Measurements from ENCODE around the gene ZBED2.

Gene ZBED2

GRCh38 chr3:111605493-111605892 is 10.3 kb upstream of the ZBED2 start:
- Histone ChIP-seq H3K27ac (ENCODE audit: insufficient read depth in 1 of 2, low read depth in 1 of 2, low read length in 2 of 2, poor library complexity in 1 of 2, severe bottlenecking in 2 of 2) (no peak overlapping the region), H3K9me3 (ENCODE audit: control extremely low read depth in 1 of 5, control insufficient read depth in 4 of 5, insufficient read depth in 2 of 5, low read depth in 1 of 5, low read length in 4 of 5) (no peaks in the 10 kb centered on the region), H3K36me3 (ENCODE audit: control insufficient read depth in 4 of 4, insufficient read depth in 4 of 4, low read length in 3 of 4) (no peaks in the 10 kb centered on the region), H3K4me1 (ENCODE audit: control extremely low read depth in 1 of 4, control insufficient read depth in 4 of 4, insufficient read depth in 4 of 4, low read length in 3 of 4) (peaks cover 0 to 12% (median 3%) of the 10 kb centered on the region in 4 experiments), H3K4me3 (ENCODE audit: control insufficient read depth in 1 of 7, extremely low read depth in 1 of 7, insufficient read depth in 4 of 7, low read depth in 2 of 7, low read length in 6 of 7) (no peak overlapping the region), H3K27me3 (replicated peaks in 2 of 5; ENCODE audit: control insufficient read depth in 4 of 5, insufficient read depth in 5 of 5, low read length in 4 of 5) (no peaks in the 10 kb centered on the region)
- DNase-seq, result no peak
- CTCF ChIA-PET, result interaction anchor here (0.6 kb wide), 1 partner anchor 316 kb away, joined by 3 read pairs; no protein-coding TSS in a partner anchor
- no CpG with 5 or more reads among the region's 2 CpGs for WGBS (ENCODE audit: insufficient coverage)
- POLR2A ChIA-PET, result interaction anchor here (0.7 kb wide), 1 partner anchor 14 kb away, joined by 4 read pairs; no protein-coding TSS in a partner anchor

DNA sequence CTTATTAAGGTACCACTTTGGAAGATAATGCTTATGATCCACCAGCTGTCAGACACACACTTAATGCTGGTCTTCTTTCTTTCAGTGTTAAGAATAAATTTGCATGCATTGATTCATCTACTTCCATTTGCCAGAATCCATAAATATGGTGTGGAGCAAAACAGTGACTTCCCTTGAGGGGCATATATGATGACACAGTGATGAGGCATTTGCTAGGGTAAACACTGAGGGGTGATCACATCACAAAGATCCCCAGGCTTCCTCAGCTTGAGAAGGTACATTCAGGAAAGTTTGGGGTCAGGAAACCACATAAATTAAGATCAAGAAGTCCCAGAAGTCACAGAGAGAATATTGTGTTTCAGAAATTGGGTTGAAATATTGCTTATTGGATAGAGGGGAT is 9.9 kb upstream of the ZBED2 start:
- POLR2A ChIA-PET, result interaction anchor here (0.7 kb wide), 1 partner anchor 14 kb away, joined by 4 read pairs; no protein-coding TSS in a partner anchor
- CTCF ChIA-PET, result interaction anchor here (1.5 kb wide), 1 partner anchor 10 kb away, joined by 4 read pairs; the partner anchor contains the start of gene ZBED2
- H3K9me3 ChIP-seq (ENCODE audit: control extremely low read depth in 1 of 5, control insufficient read depth in 4 of 5, insufficient read depth in 2 of 5, low read depth in 1 of 5, low read length in 4 of 5), result no peaks in the 10 kb centered on the region
- DNase-seq, result no peak
- no peaks in the 10 kb centered on the region for H3K36me3 ChIP-seq (ENCODE audit: control insufficient read depth in 4 of 4, insufficient read depth in 4 of 4, low read length in 3 of 4)
- H3K4me3 ChIP-seq (ENCODE audit: control insufficient read depth in 1 of 7, extremely low read depth in 1 of 7, insufficient read depth in 4 of 7, low read depth in 2 of 7, low read length in 6 of 7), result no peak overlapping the region
- H3K4me1 ChIP-seq (ENCODE audit: control extremely low read depth in 1 of 4, control insufficient read depth in 4 of 4, insufficient read depth in 4 of 4, low read length in 3 of 4), result peaks cover 0 to 7% (median 2%) of the 10 kb centered on the region in 4 experiments
- no peaks in the 10 kb centered on the region for H3K27me3 ChIP-seq (replicated peaks in 2 of 5; ENCODE audit: control insufficient read depth in 4 of 5, insufficient read depth in 5 of 5, low read length in 4 of 5)
- H3K27ac ChIP-seq (ENCODE audit: insufficient read depth in 1 of 2, low read depth in 1 of 2, low read length in 2 of 2, poor library complexity in 1 of 2, severe bottlenecking in 2 of 2), result no peak overlapping the region

GRCh38 chr3:111604119-111604518 is 9.0 kb upstream of the ZBED2 start:
- H3K27ac ChIP-seq (ENCODE audit: insufficient read depth in 1 of 2, low read depth in 1 of 2, low read length in 2 of 2, poor library complexity in 1 of 2, severe bottlenecking in 2 of 2), result no peak overlapping the region
- no peak overlapping the region for H3K4me3 ChIP-seq (ENCODE audit: control insufficient read depth in 1 of 7, extremely low read depth in 1 of 7, insufficient read depth in 4 of 7, low read depth in 2 of 7, low read length in 6 of 7)
- H3K4me1 ChIP-seq (ENCODE audit: control extremely low read depth in 1 of 4, control insufficient read depth in 4 of 4, insufficient read depth in 4 of 4, low read length in 3 of 4), result peaks cover 0 to 2% (median 0%) of the 10 kb centered on the region in 4 experiments
- no peaks in the 10 kb centered on the region for H3K36me3 ChIP-seq (ENCODE audit: control insufficient read depth in 4 of 4, insufficient read depth in 4 of 4, low read length in 3 of 4)
- WGBS (ENCODE audit: insufficient coverage), result 77% methylated on average over 2 of the region's 2 CpGs
- POLR2A ChIA-PET, result no interaction called here
- no peak for DNase-seq
- CTCF ChIA-PET, result interaction anchor here (1.5 kb wide), 1 partner anchor 9 kb away, joined by 4 read pairs; the partner anchor contains the start of gene ZBED2
- H3K9me3 ChIP-seq (ENCODE audit: control extremely low read depth in 1 of 5, control insufficient read depth in 4 of 5, insufficient read depth in 2 of 5, low read depth in 1 of 5, low read length in 4 of 5), result no peaks in the 10 kb centered on the region
- no peaks in the 10 kb centered on the region for H3K27me3 ChIP-seq (replicated peaks in 2 of 5; ENCODE audit: control insufficient read depth in 4 of 5, insufficient read depth in 5 of 5, low read length in 4 of 5)

GRCh38 chr3:111603679-111604078 is 8.5 kb upstream of the ZBED2 start:
- Histone ChIP-seq H3K4me1 (ENCODE audit: control extremely low read depth in 1 of 4, control insufficient read depth in 4 of 4, insufficient read depth in 4 of 4, low read length in 3 of 4) (peaks cover 0 to 2% (median 0%) of the 10 kb centered on the region in 4 experiments), H3K27ac (ENCODE audit: insufficient read depth in 1 of 2, low read depth in 1 of 2, low read length in 2 of 2, poor library complexity in 1 of 2, severe bottlenecking in 2 of 2) (no peak overlapping the region), H3K4me3 (ENCODE audit: control insufficient read depth in 1 of 7, extremely low read depth in 1 of 7, insufficient read depth in 4 of 7, low read depth in 2 of 7, low read length in 6 of 7) (no peak overlapping the region), H3K9me3 (ENCODE audit: control extremely low read depth in 1 of 5, control insufficient read depth in 4 of 5, insufficient read depth in 2 of 5, low read depth in 1 of 5, low read length in 4 of 5) (no peaks in the 10 kb centered on the region), H3K27me3 (replicated peaks in 2 of 5; ENCODE audit: control insufficient read depth in 4 of 5, insufficient read depth in 5 of 5, low read length in 4 of 5) (no peaks in the 10 kb centered on the region), H3K36me3 (ENCODE audit: control insufficient read depth in 4 of 4, insufficient read depth in 4 of 4, low read length in 3 of 4) (no peaks in the 10 kb centered on the region)
- no CpG with 5 or more reads among the region's 1 CpG for WGBS (ENCODE audit: insufficient coverage)
- POLR2A ChIA-PET, result no interaction called here
- CTCF ChIA-PET, result interaction anchor here (1.5 kb wide), 1 partner anchor 9 kb away, joined by 4 read pairs; the partner anchor contains the start of gene ZBED2
- DNase-seq, result no peak

- ChIA-PET CTCF (no interaction called here), POLR2A (no interaction called here)
- DNase-seq, result no peak
- Histone ChIP-seq H3K4me3 (ENCODE audit: control insufficient read depth in 1 of 7, extremely low read depth in 1 of 7, insufficient read depth in 4 of 7, low read depth in 2 of 7, low read length in 6 of 7) (no peak overlapping the region), H3K9me3 (ENCODE audit: control extremely low read depth in 1 of 5, control insufficient read depth in 4 of 5, insufficient read depth in 2 of 5, low read depth in 1 of 5, low read length in 4 of 5) (no peaks in the 10 kb centered on the region), H3K27me3 (replicated peaks in 2 of 5; ENCODE audit: control insufficient read depth in 4 of 5, insufficient read depth in 5 of 5, low read length in 4 of 5) (no peaks in the 10 kb centered on the region), H3K4me1 (ENCODE audit: control extremely low read depth in 1 of 4, control insufficient read depth in 4 of 4, insufficient read depth in 4 of 4, low read length in 3 of 4) (no peaks in the 10 kb centered on the region), H3K36me3 (ENCODE audit: control insufficient read depth in 4 of 4, insufficient read depth in 4 of 4, low read length in 3 of 4) (no peaks in the 10 kb centered on the region), H3K27ac (ENCODE audit: insufficient read depth in 1 of 2, low read depth in 1 of 2, low read length in 2 of 2, poor library complexity in 1 of 2, severe bottlenecking in 2 of 2) (no peak overlapping the region)
- WGBS (ENCODE audit: insufficient coverage), result no CpG with 5 or more reads among the region's 4 CpGs
Observed at GRCh38 chr3:111601810-111602209, 6.7 kb upstream of the ZBED2 start.

DNA sequence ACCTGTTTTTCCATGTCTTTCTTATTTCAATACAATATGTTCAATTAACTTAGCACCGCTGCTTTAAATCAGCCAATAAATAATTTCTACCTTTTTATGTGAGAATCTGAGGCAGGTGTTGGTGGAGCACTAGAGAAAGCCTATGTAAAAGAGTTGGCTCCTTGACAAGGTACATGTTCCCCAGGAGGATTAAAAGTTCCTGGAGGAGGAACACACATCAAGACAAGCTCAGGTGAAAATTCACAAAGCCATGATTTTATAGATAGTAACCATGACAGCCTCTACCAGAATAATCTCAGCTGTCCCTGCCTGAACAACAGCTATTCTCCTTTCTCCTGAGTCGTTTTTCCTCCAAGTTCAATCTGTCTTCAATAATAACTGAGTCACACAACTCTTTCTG is 3.4 kb upstream of the ZBED2 start:
- ChIA-PET CTCF (interaction anchor here (1.0 kb wide), 1 partner anchor 20 kb away, joined by 3 read pairs; no protein-coding TSS in a partner anchor), POLR2A (no interaction called here)
- Histone ChIP-seq H3K9me3 (ENCODE audit: control extremely low read depth in 1 of 5, control insufficient read depth in 4 of 5, insufficient read depth in 2 of 5, low read depth in 1 of 5, low read length in 4 of 5) (no peaks in the 10 kb centered on the region), H3K27me3 (replicated peaks in 2 of 5; ENCODE audit: control insufficient read depth in 4 of 5, insufficient read depth in 5 of 5, low read length in 4 of 5) (no peaks in the 10 kb centered on the region), H3K27ac (ENCODE audit: insufficient read depth in 1 of 2, low read depth in 1 of 2, low read length in 2 of 2, poor library complexity in 1 of 2, severe bottlenecking in 2 of 2) (no peak overlapping the region), H3K4me1 (ENCODE audit: control extremely low read depth in 1 of 4, control insufficient read depth in 4 of 4, insufficient read depth in 4 of 4, low read length in 3 of 4) (peaks cover 0 to 4% (median 0%) of the 10 kb centered on the region in 4 experiments), H3K36me3 (ENCODE audit: control insufficient read depth in 4 of 4, insufficient read depth in 4 of 4, low read length in 3 of 4) (no peaks in the 10 kb centered on the region), H3K4me3 (ENCODE audit: control insufficient read depth in 1 of 7, extremely low read depth in 1 of 7, insufficient read depth in 4 of 7, low read depth in 2 of 7, low read length in 6 of 7) (no peak overlapping the region)
- DNase-seq, result no peak
- no CpG with 5 or more reads among the region's 2 CpGs for WGBS (ENCODE audit: insufficient coverage)

GRCh38 chr3:111598139-111598538 is 3.0 kb upstream of the ZBED2 start:
- no CpG with 5 or more reads among the region's 1 CpG for WGBS (ENCODE audit: insufficient coverage)
- no peaks in the 10 kb centered on the region for H3K36me3 ChIP-seq (ENCODE audit: control insufficient read depth in 4 of 4, insufficient read depth in 4 of 4, low read length in 3 of 4)
- H3K27ac ChIP-seq (ENCODE audit: insufficient read depth in 1 of 2, low read depth in 1 of 2, low read length in 2 of 2, poor library complexity in 1 of 2, severe bottlenecking in 2 of 2), result no peak overlapping the region
- no peak for DNase-seq
- no peaks in the 10 kb centered on the region for H3K9me3 ChIP-seq (ENCODE audit: control extremely low read depth in 1 of 5, control insufficient read depth in 4 of 5, insufficient read depth in 2 of 5, low read depth in 1 of 5, low read length in 4 of 5)
- POLR2A ChIA-PET, result no interaction called here
- no peak overlapping the region for H3K4me3 ChIP-seq (ENCODE audit: control insufficient read depth in 1 of 7, extremely low read depth in 1 of 7, insufficient read depth in 4 of 7, low read depth in 2 of 7, low read length in 6 of 7)
- no peaks in the 10 kb centered on the region for H3K27me3 ChIP-seq (replicated peaks in 2 of 5; ENCODE audit: control insufficient read depth in 4 of 5, insufficient read depth in 5 of 5, low read length in 4 of 5)
- H3K4me1 ChIP-seq (ENCODE audit: control extremely low read depth in 1 of 4, control insufficient read depth in 4 of 4, insufficient read depth in 4 of 4, low read length in 3 of 4), result peaks cover 0 to 4% (median 0%) of the 10 kb centered on the region in 4 experiments
- CTCF ChIA-PET, result no interaction called here
